ENCODE data around the gene ACSL5. TPM values are rescaled to one million over a fixed set of nuclear protein-coding genes. Genes with fewer than 3 reads are reported as not detected.
"Not testable (repeated sequence)": the region's sequence is repeated elsewhere in the genome, so short reads cannot be mapped to it uniquely, and the experiment has no call there.

Gene ACSL5
- total RNA-seq, 2 experiments from 2014 or later: 55.0 to 55.1 TPM

GRCh38 chr10:112372182-112372810 is 1.6 kb upstream of the ACSL5 start:
- not testable (repeated sequence) for H3K27me3 Mint-ChIP-seq; H3K27ac Mint-ChIP-seq; H3K9me3 Mint-ChIP-seq; DNase-seq; H3K4me3 Mint-ChIP-seq; H3K36me3 Mint-ChIP-seq (ENCODE audit: low read depth)
- CTCF ChIA-PET: interaction anchor here (0.9 to 1.0 kb wide), 2 partner anchors 11 to 12 kb away, joined by 3 read pairs; no protein-coding TSS in a partner anchor
- POLR2A ChIA-PET: interaction anchor here (1.4 kb wide), 1 partner anchor 189 kb away, joined by 4 read pairs; the partner anchor contains the start of gene GPAM
- H3K4me1 Mint-ChIP-seq: peaks cover 34% of the 10 kb centered on the region

- POLR2A ChIA-PET: interaction anchor here (0.7 to 5.0 kb wide), 18 partner anchors 9 to 1799 kb away, joined by 3 to 81 read pairs (median 4); partner anchors contain the start of genes CCDC186, GPAM, VTI1A and ZDHHC6
- Mint-ChIP-seq H3K9me3 (peaks cover 4% of the 10 kb centered on the region), H3K27me3 (no peaks in the 10 kb centered on the region), H3K4me3 (peak overlapping the region; percentile 100), H3K27ac (peak overlapping the region; percentile 99), H3K36me3 (ENCODE audit: low read depth) (peaks cover 17% of the 10 kb centered on the region), H3K4me1 (peaks cover 48% of the 10 kb centered on the region)
- peak; percentile 30 for DNase-seq
- CTCF ChIA-PET: interaction anchor here (0.8 to 2.7 kb wide), 7 partner anchors 12 to 99 kb away, joined by 3 to 15 read pairs (median 4); no protein-coding TSS in a partner anchor
Measured at GRCh38 chr10:112374724-112375541, 1.0 kb downstream of the ACSL5 start.

- Mint-ChIP-seq H3K4me1 (peaks cover 57% of the 10 kb centered on the region), H3K4me3 (peak overlapping the region; percentile 100), H3K36me3 (ENCODE audit: low read depth) (peaks cover 27% of the 10 kb centered on the region), H3K9me3 (peaks cover 4% of the 10 kb centered on the region), H3K27me3 (no peaks in the 10 kb centered on the region), H3K27ac (peak overlapping the region; percentile 99)
- CTCF ChIA-PET: interaction anchor here (0.6 to 2.7 kb wide), 8 partner anchors 11 to 96 kb away, joined by 3 to 15 read pairs (median 4); partner anchors contain the start of genes VTI1A and ZDHHC6
- POLR2A ChIA-PET: interaction anchor here (0.7 to 5.0 kb wide), 17 partner anchors 10 to 1798 kb away, joined by 3 to 81 read pairs (median 4); partner anchors contain the start of genes CCDC186, GPAM, VTI1A and ZDHHC6
- peak; percentile 62 for DNase-seq
Measured at GRCh38 chr10:112375721-112376395, 1.9 kb downstream of the ACSL5 start.

GRCh38 chr10:112376396-112376790 is 2.5 kb downstream of the ACSL5 start:
- POLR2A ChIA-PET: interaction anchor here (0.8 to 5.0 kb wide), 10 partner anchors 10 to 1797 kb away, joined by 3 to 81 read pairs (median 5); partner anchors contain the start of genes CCDC186, GPAM, VTI1A and ZDHHC6
- Mint-ChIP-seq H3K4me3 (peak overlapping the region; percentile 100), H3K4me1 (peaks cover 58% of the 10 kb centered on the region), H3K27ac (peak overlapping the region; percentile 99), H3K27me3 (no peaks in the 10 kb centered on the region), H3K36me3 (ENCODE audit: low read depth) (peaks cover 32% of the 10 kb centered on the region), H3K9me3 (peaks cover 1% of the 10 kb centered on the region)
- CTCF ChIA-PET: interaction anchor here (0.7 to 2.7 kb wide), 4 partner anchors 10 to 95 kb away, joined by 4 to 10 read pairs (median 6); partner anchors contain the start of genes VTI1A and ZDHHC6
- no peak for DNase-seq

- H3K4me1 Mint-ChIP-seq: peaks cover 59% of the 10 kb centered on the region
Measured at GRCh38 chr10:112377116-112377515, 3.2 kb downstream of the ACSL5 start.

GRCh38 chr10:112379635-112380296 is 5.8 kb downstream of the ACSL5 start:
- Mint-ChIP-seq H3K9me3 (no peaks in the 10 kb centered on the region), H3K27ac (no peak overlapping the region), H3K36me3 (ENCODE audit: low read depth) (peaks cover 52% of the 10 kb centered on the region), H3K4me1 (peaks cover 70% of the 10 kb centered on the region), H3K27me3 (no peaks in the 10 kb centered on the region), H3K4me3 (no peak overlapping the region)
- ChIA-PET CTCF (interaction anchor here (1.1 kb wide), 1 partner anchor 10 kb away, joined by 3 read pairs; no protein-coding TSS in a partner anchor), POLR2A (interaction anchor here (0.8 to 1.1 kb wide), 2 partner anchors 10 to 68 kb away, joined by 3 to 4 read pairs; partner anchors contain the start of gene VTI1A)
- no peak for DNase-seq

More at GRCh38 chr10:112377116-112377515, 3.2 kb downstream of the ACSL5 start:
- peaks cover 35% of the 10 kb centered on the region for H3K36me3 Mint-ChIP-seq (ENCODE audit: low read depth)
- CTCF ChIA-PET: interaction anchor here (0.7 to 2.7 kb wide), 3 partner anchors 10 to 70 kb away, joined by 4 to 10 read pairs (median 4); partner anchors contain the start of genes VTI1A and ZDHHC6
- H3K27me3 Mint-ChIP-seq, H3K9me3 Mint-ChIP-seq, DNase-seq: not testable (repeated sequence)
- H3K27ac Mint-ChIP-seq: peak overlapping the region; percentile 43
- peak overlapping the region; percentile 70 for H3K4me3 Mint-ChIP-seq
- POLR2A ChIA-PET: interaction anchor here (0.7 to 5.0 kb wide), 3 partner anchors 10 to 298 kb away, joined by 3 to 81 read pairs (median 53); partner anchors contain the start of genes VTI1A and ZDHHC6

GRCh38 chr10:112382515-112383235 is 8.8 kb downstream of the ACSL5 start:
- no peak overlapping the region for H3K27ac Mint-ChIP-seq
- ChIA-PET POLR2A (no interaction called here), CTCF (interaction anchor here (1.4 kb wide), 1 partner anchor 10 kb away, joined by 3 read pairs; no protein-coding TSS in a partner anchor)
- H3K4me1 Mint-ChIP-seq: peaks cover 58% of the 10 kb centered on the region
- H3K27me3 Mint-ChIP-seq: no peaks in the 10 kb centered on the region
- H3K36me3 Mint-ChIP-seq (ENCODE audit: low read depth): peaks cover 52% of the 10 kb centered on the region
- DNase-seq: no peak
- no peak overlapping the region for H3K4me3 Mint-ChIP-seq
- no peaks in the 10 kb centered on the region for H3K9me3 Mint-ChIP-seq

GRCh38 chr10:112383325-112383724 is 9.4 kb downstream of the ACSL5 start:
- Mint-ChIP-seq H3K36me3 (ENCODE audit: low read depth) (peaks cover 56% of the 10 kb centered on the region), H3K9me3 (no peaks in the 10 kb centered on the region), H3K4me1 (peaks cover 56% of the 10 kb centered on the region), H3K27me3 (no peaks in the 10 kb centered on the region), H3K4me3 (no peak overlapping the region), H3K27ac (no peak overlapping the region)
- POLR2A ChIA-PET: interaction anchor here (7.6 kb wide), 1 partner anchor 8 kb away, joined by 81 read pairs; the partner anchor contains the start of gene ACSL5
- CTCF ChIA-PET: interaction anchor here (1.4 kb wide), 1 partner anchor 11 kb away, joined by 3 read pairs; no protein-coding TSS in a partner anchor
- DNase-seq: no peak

- peaks cover 56% of the 10 kb centered on the region for H3K36me3 Mint-ChIP-seq (ENCODE audit: low read depth)
- peaks cover 57% of the 10 kb centered on the region for H3K4me1 Mint-ChIP-seq
- H3K4me3 Mint-ChIP-seq: no peak overlapping the region
- CTCF ChIA-PET: interaction anchor here (1.2 kb wide), 1 partner anchor 12 kb away, joined by 3 read pairs; no protein-coding TSS in a partner anchor
- H3K27me3 Mint-ChIP-seq: no peaks in the 10 kb centered on the region
- POLR2A ChIA-PET: interaction anchor here (7.6 kb wide), 1 partner anchor 9 kb away, joined by 81 read pairs; the partner anchor contains the start of gene ACSL5
- no peak for DNase-seq
- H3K9me3 Mint-ChIP-seq: no peaks in the 10 kb centered on the region
- no peak overlapping the region for H3K27ac Mint-ChIP-seq
Measured at GRCh38 chr10:112384141-112384540, 10.2 kb downstream of the ACSL5 start.

GRCh38 chr10:112385201-112385600 is 11.3 kb downstream of the ACSL5 start:
- Mint-ChIP-seq H3K27ac (no peak overlapping the region), H3K27me3 (no peaks in the 10 kb centered on the region), H3K9me3 (no peaks in the 10 kb centered on the region), H3K4me3 (no peak overlapping the region), H3K4me1 (peaks cover 56% of the 10 kb centered on the region), H3K36me3 (ENCODE audit: low read depth) (peaks cover 48% of the 10 kb centered on the region)
- ChIA-PET CTCF (interaction anchor here (0.7 to 1.2 kb wide), 2 partner anchors 13 to 397 kb away, joined by 3 read pairs; no protein-coding TSS in a partner anchor), POLR2A (interaction anchor here (7.6 kb wide), 1 partner anchor 10 kb away, joined by 81 read pairs; the partner anchor contains the start of gene ACSL5)
- DNase-seq: no peak

GRCh38 chr10:112388056-112388455 is 14.1 kb downstream of the ACSL5 start:
- H3K27ac Mint-ChIP-seq, H3K27me3 Mint-ChIP-seq, H3K9me3 Mint-ChIP-seq, H3K4me3 Mint-ChIP-seq, DNase-seq: not testable (repeated sequence)
- ChIA-PET CTCF (interaction anchor here (1.0 to 2.4 kb wide), 3 partner anchors 11 to 72 kb away, joined by 3 to 10 read pairs (median 4); no protein-coding TSS in a partner anchor), POLR2A (interaction anchor here (7.6 kb wide), 1 partner anchor 12 kb away, joined by 81 read pairs; the partner anchor contains the start of gene ACSL5)
- Mint-ChIP-seq H3K4me1 (peaks cover 50% of the 10 kb centered on the region), H3K36me3 (ENCODE audit: low read depth) (peaks cover 38% of the 10 kb centered on the region)
